Smooth muscle cell (in vitro differentiated cells): ENCODE measurements around the gene ZNF143. TPM values are rescaled to one million over a fixed set of nuclear protein-coding genes. Genes with fewer than 3 reads are reported as not detected.

Source experiments
- DNase-seq: peaks from one replicate; lab custom pipeline; 2025; ENCODE audit not compliant: unreplicated experiment; lab: John Stamatoyannopoulos, UW
- H2AFZ ChIP-seq: fragments of 200-600 bp; sonication (generic); 2 replicates; pipeline ENCODE4 v1.6.0; 2016; ENCODE audit warnings: antibody characterized with exemption, low read depth, mild to moderate bottlenecking
- H3F3A ChIP-seq: fragments of 200-600 bp; sonication (generic); 2 replicates; pipeline ENCODE4 v1.6.0; 2017; ENCODE audit warnings: antibody characterized with exemption, low read depth
- H3K27ac ChIP-seq: fragments of 200-600 bp; sonication (generic); 2 replicates; pipeline ENCODE4 v1.5.1; 2016; ENCODE audit warnings: low read depth, mild to moderate bottlenecking
- H3K27me3 ChIP-seq: fragments of 200-600 bp; sonication (generic); 2 replicates; pipeline ENCODE4 v1.6.1; 2016; ENCODE audit warnings: low read depth, mild to moderate bottlenecking
- H3K36me3 ChIP-seq: fragments of 200-600 bp; sonication (generic); 2 replicates; pipeline ENCODE4 v1.5.1; 2016; ENCODE audit warnings: low read depth
- H3K4me1 ChIP-seq: fragments of 200-600 bp; sonication (generic); 2 replicates; pipeline ENCODE4 v1.5.1; 2016; ENCODE audit warnings: low read depth
- H3K4me2 ChIP-seq: fragments of 200-600 bp; sonication (generic); 2 replicates; pipeline ENCODE4 v1.6.0; 2016; ENCODE audit warnings: mild to moderate bottlenecking
- H3K4me3 ChIP-seq: fragments of 200-600 bp; sonication (generic); 2 replicates; pipeline ENCODE4 v1.5.1; 2016; ENCODE audit warnings: mild to moderate bottlenecking
- H3K79me2 ChIP-seq: fragments of 200-600 bp; sonication (generic); 2 replicates; pipeline ENCODE4 v1.6.0; 2016; ENCODE audit warnings: low read depth, mild to moderate bottlenecking
- H3K9ac ChIP-seq: fragments of 200-600 bp; sonication (generic); 2 replicates; pipeline ENCODE4 v1.6.0; 2016; ENCODE audit warnings: low read depth
- H3K9me3 ChIP-seq: fragments of 200-600 bp; sonication (generic); replicated peaks from 2 replicates; pipeline ENCODE4 v1.5.1; 2016; ENCODE audit warnings: low read depth
- H4K20me1 ChIP-seq: fragments of 200-600 bp; sonication (generic); 2 replicates; pipeline ENCODE4 v1.6.0; 2016; ENCODE audit warnings: low read depth
- WGBS: methylation state at CpG from one replicate; pipeline ENCODE4 v1.1.7; 2016; ENCODE audit warnings: low lambda C conversion rate; 5-methylcytosine and 5-hydroxymethylcytosine counted together
- polyA plus RNA-seq: library from polyadenylated mRNA; unstranded; fragments of >200 nt; fragmentation: Nextera tagmentation; extraction: Ambion mirVana; gene quantifications from 2 replicates; pipeline ENCODE4 v1.2.1, GENCODE V29; 2016
- total RNA-seq: library from RNA; depleted of rRNA; stranded (reverse); fragments of >200 nt; gene quantifications from 2 replicates; pipeline ENCODE4 v1.2.3, GENCODE V29; 2014
- TF ChIP-seq, protein P1 (sequence below): fragments of 200-600 bp; sonication (generic); IDR thresholded peaks from 2 replicates; pipeline ENCODE4 v1.5.1; 2017; ENCODE audit warnings: borderline replicate concordance, mild to moderate bottlenecking, antibody characterized with exemption; ENCODE audit not compliant: insufficient read depth, poor library complexity, severe bottlenecking

Gene ZNF143
- total and polyA plus RNA-seq, 2 experiments from 2014 or later = 30.9 to 48.6 TPM

- Histone ChIP-seq H3K9me3 (no peaks in the 10 kb centered on the region), H3K4me1 (no peaks in the 10 kb centered on the region), H2AFZ (no peak overlapping the region), H3K27me3 (no peaks in the 10 kb centered on the region), H3F3A (no peaks in the 10 kb centered on the region), H3K79me2 (no peaks in the 10 kb centered on the region), H3K4me3 (no peak overlapping the region), H3K9ac (no peak overlapping the region), H3K4me2 (no peak overlapping the region), H3K36me3 (peaks cover 26% of the 10 kb centered on the region), H3K27ac (no peak overlapping the region), H4K20me1 (no peaks in the 10 kb centered on the region)
- WGBS = 97% methylated on average over 4 of the region's 4 CpGs
- no peak for DNase-seq
- TF ChIP-seq, protein P1, sequence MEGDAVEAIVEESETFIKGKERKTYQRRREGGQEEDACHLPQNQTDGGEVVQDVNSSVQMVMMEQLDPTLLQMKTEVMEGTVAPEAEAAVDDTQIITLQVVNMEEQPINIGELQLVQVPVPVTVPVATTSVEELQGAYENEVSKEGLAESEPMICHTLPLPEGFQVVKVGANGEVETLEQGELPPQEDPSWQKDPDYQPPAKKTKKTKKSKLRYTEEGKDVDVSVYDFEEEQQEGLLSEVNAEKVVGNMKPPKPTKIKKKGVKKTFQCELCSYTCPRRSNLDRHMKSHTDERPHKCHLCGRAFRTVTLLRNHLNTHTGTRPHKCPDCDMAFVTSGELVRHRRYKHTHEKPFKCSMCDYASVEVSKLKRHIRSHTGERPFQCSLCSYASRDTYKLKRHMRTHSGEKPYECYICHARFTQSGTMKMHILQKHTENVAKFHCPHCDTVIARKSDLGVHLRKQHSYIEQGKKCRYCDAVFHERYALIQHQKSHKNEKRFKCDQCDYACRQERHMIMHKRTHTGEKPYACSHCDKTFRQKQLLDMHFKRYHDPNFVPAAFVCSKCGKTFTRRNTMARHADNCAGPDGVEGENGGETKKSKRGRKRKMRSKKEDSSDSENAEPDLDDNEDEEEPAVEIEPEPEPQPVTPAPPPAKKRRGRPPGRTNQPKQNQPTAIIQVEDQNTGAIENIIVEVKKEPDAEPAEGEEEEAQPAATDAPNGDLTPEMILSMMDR = no peak
These were observed 55.3 kb downstream of the ZNF143 start for GRCh38 chr11:9516113-9516512.

DNA sequence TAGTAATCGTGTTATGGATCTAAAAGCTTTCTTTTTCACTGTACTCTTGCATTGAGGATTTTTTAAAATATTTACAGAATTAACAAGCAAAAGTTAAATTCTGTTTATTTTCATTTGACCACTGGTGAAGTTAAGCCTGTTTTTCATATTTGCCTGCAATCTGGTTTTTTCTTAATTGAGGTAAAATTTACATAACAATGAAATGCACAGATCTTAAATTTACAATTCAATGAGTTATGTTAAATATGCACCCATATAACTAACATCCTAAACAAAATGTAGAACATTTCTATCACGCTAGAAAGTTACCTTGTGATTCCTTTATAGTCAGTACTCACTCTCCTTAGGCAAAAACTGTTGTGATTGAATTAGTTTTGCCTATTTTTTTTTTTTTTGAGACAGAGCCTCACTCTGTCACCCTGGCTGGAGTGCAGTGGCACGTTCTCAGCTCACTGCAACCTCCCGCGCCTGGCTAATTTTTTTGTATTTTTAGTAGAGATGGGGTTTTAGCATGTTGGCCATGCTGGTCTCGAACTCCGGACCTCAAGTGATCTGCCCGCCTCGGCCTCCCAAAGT, 58.1 kb downstream of the ZNF143 start:
- no peaks in the 10 kb centered on the region for H3K79me2 ChIP-seq
- DNase-seq = no peak
- no peak overlapping the region for H2AFZ ChIP-seq
- H3K9ac ChIP-seq = no peak overlapping the region
- H3K27me3 ChIP-seq = no peaks in the 10 kb centered on the region
- H3K4me2 ChIP-seq = no peak overlapping the region
- 95% methylated on average over 9 of the region's 9 CpGs for WGBS
- peaks cover 14% of the 10 kb centered on the region for H3K36me3 ChIP-seq
- no peaks in the 10 kb centered on the region for H4K20me1 ChIP-seq
- no peaks in the 10 kb centered on the region for H3F3A ChIP-seq
- no peak overlapping the region for H3K27ac ChIP-seq
- peaks cover 2% of the 10 kb centered on the region for H3K4me1 ChIP-seq
- H3K9me3 ChIP-seq = no peaks in the 10 kb centered on the region
- no peak overlapping the region for H3K4me3 ChIP-seq
- TF ChIP-seq, protein P1 = no peak

- peaks cover 4% of the 10 kb centered on the region for H4K20me1 ChIP-seq
- H3K4me2 ChIP-seq = peak overlapping the region; percentile 57
- no peak overlapping the region for H3K9ac ChIP-seq
- DNase-seq = no peak
- H2AFZ ChIP-seq = no peak overlapping the region
- no peaks in the 10 kb centered on the region for H3F3A ChIP-seq
- no peak overlapping the region for H3K4me3 ChIP-seq
- H3K36me3 ChIP-seq = peaks cover 3% of the 10 kb centered on the region
- H3K9me3 ChIP-seq = no peaks in the 10 kb centered on the region
- no peaks in the 10 kb centered on the region for H3K27me3 ChIP-seq
- H3K4me1 ChIP-seq = peaks cover 10% of the 10 kb centered on the region
- H3K79me2 ChIP-seq = no peaks in the 10 kb centered on the region
- TF ChIP-seq, protein P1 = no peak
- WGBS = 6% methylated on average over 2 of the region's 2 CpGs
- H3K27ac ChIP-seq = peak overlapping the region; percentile 25
These were observed 63.2 kb downstream of the ZNF143 start for GRCh38 chr11:9524001-9524400.

DNA sequence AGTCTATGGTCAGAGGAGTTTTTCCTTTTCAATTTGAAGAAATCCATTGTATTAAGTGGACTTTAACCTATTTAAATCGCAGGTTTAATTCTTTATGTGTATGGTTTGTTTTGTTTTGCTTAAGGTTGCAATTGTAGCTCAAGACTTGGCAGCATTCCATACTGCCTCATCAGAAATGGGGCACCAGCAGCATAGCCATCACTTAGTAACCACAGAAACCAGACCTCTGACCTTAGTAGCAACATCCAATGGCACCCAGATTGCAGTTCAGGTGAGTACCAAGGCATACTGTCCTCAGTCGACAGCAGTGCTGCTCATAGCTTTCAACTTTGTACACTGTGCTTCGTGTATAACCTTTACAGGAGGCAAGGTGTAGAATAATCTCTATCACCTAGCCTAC, 64.3 kb downstream of the ZNF143 start:
- Histone ChIP-seq H3K4me2 (peak overlapping the region; percentile 57), H3K9me3 (no peaks in the 10 kb centered on the region), H3F3A (no peaks in the 10 kb centered on the region), H2AFZ (no peak overlapping the region), H3K27ac (no peak overlapping the region), H4K20me1 (peaks cover 4% of the 10 kb centered on the region), H3K79me2 (no peaks in the 10 kb centered on the region), H3K27me3 (no peaks in the 10 kb centered on the region), H3K4me3 (no peak overlapping the region), H3K36me3 (peaks cover 3% of the 10 kb centered on the region), H3K9ac (no peak overlapping the region), H3K4me1 (peaks cover 22% of the 10 kb centered on the region)
- TF ChIP-seq, protein P1 = no peak
- no peak for DNase-seq
- WGBS = 90% methylated on average over 3 of the region's 3 CpGs
